Suprapubic skin (tissue), 4 donors: Measurements from ENCODE around the gene NR2C1. TPM values are rescaled to one million over a fixed set of nuclear protein-coding genes. Genes with fewer than 3 reads are reported as not detected.
"Not testable (repeated sequence)": the region's sequence is repeated elsewhere in the genome, so short reads cannot be mapped to it uniquely, and the experiment has no call there.

Experiments used
- DNase-seq, 2 donors: peaks; one replicate each; pipeline ENCODE4 v3.0.0-alpha.2; 2019; ENCODE audit warnings: low spot score in 2 of 2
- H3K27ac ChIP-seq: fragments of 200-600 bp; sonication (generic); one replicate; pipeline ENCODE4 v1.5.1; 2019
- H3K27me3 ChIP-seq: fragments of 200-600 bp; sonication (generic); one replicate; pipeline ENCODE4 v1.5.1; 2019
- H3K36me3 ChIP-seq: fragments of 200-600 bp; sonication (generic); one replicate; pipeline ENCODE4 v1.5.1; 2019
- H3K4me1 ChIP-seq: fragments of 200-600 bp; sonication (generic); one replicate; pipeline ENCODE4 v1.5.1; 2019
- H3K4me3 ChIP-seq: fragments of 200-600 bp; sonication (generic); one replicate; pipeline ENCODE4 v1.5.1; 2019; ENCODE audit warnings: mild to moderate bottlenecking
- H3K9me3 ChIP-seq: fragments of 200-600 bp; sonication (generic); one replicate; pipeline ENCODE4 v1.5.1; 2019
- CTCF ChIP-seq, 2 donors: fragments of 200-600 bp in 1 of 2; fragments of 450-650 bp in 1 of 2; sonication (generic) in 1 of 2; IDR thresholded peaks; one replicate each; pipeline ENCODE4 v1.5.1; 2016 to 2019; ENCODE audit warnings: antibody characterized with exemption in 2 of 2, mild to moderate bottlenecking in 1 of 2, moderate library complexity in 1 of 2
- EP300 ChIP-seq: sonication (generic); formaldehyde crosslinking; IDR thresholded peaks from one replicate; pipeline ENCODE4 v1.6.1; 2017; ENCODE audit warnings: antibody characterized with exemption
- POLR2A ChIP-seq, 2 donors: fragments of 450-650 bp; IDR thresholded peaks; one replicate each; pipeline ENCODE4 v1.6.1; 2017; ENCODE audit warnings: antibody characterized with exemption in 2 of 2, mild to moderate bottlenecking in 2 of 2, moderate library complexity in 2 of 2
- POLR2AphosphoS5 ChIP-seq, 3 donors: sonication (generic); formaldehyde crosslinking; IDR thresholded peaks; one replicate each; pipeline ENCODE4 v1.6.1; 2017; ENCODE audit warnings: antibody characterized with exemption in 3 of 3
- WGBS: methylation state at CpG from one replicate; pipeline ENCODE4 v1.1.5; 2018; 5-methylcytosine and 5-hydroxymethylcytosine counted together
- total RNA-seq, 4 donors: library from RNA; depleted of rRNA; stranded (reverse); fragments of >200 nt; gene quantifications; one replicate each; pipeline ENCODE4 v1.1.0, GENCODE V29; 2016

Gene NR2C1
- total RNA-seq, 4 donors from 2014 or later, result 24.1 to 81.1 (median 29.4) TPM

GRCh38 chr12:95104919-95105452 is 31.6 kb upstream of the NR2C1 start:
- H3K27ac ChIP-seq, result no peak overlapping the region
- DNase-seq, result no peak
- H3K27me3 ChIP-seq, result no peaks in the 10 kb centered on the region
- H3K9me3 ChIP-seq, result no peaks in the 10 kb centered on the region
- WGBS, result 95% methylated on average over 2 of the region's 2 CpGs
- TF ChIP-seq POLR2AphosphoS5 (IDR thresholded peaks at IDR 0.05) (no peak), EP300 (no peak), CTCF (IDR thresholded peaks at IDR 0.05) (no peak), POLR2A (IDR thresholded peaks at IDR 0.05) (no peak)
- peaks cover 49% of the 10 kb centered on the region for H3K36me3 ChIP-seq
- H3K4me3 ChIP-seq, result no peak overlapping the region
- H3K4me1 ChIP-seq, result no peaks in the 10 kb centered on the region

GRCh38 chr12:95102916-95103671 is 29.7 kb upstream of the NR2C1 start:
- WGBS, result 77% methylated on average over 8 of the region's 8 CpGs
- H3K9me3 ChIP-seq, result no peaks in the 10 kb centered on the region
- H3K4me3 ChIP-seq, result no peak overlapping the region
- H3K27me3 ChIP-seq, result no peaks in the 10 kb centered on the region
- H3K4me1 ChIP-seq, result no peaks in the 10 kb centered on the region
- peaks cover 42% of the 10 kb centered on the region for H3K36me3 ChIP-seq
- DNase-seq, result no peak
- no peak overlapping the region for H3K27ac ChIP-seq
- no peak for TF ChIP-seq CTCF (IDR thresholded peaks at IDR 0.05)
- no peak for TF ChIP-seq POLR2A (IDR thresholded peaks at IDR 0.05)
- no peak for TF ChIP-seq EP300
- TF ChIP-seq POLR2AphosphoS5 (IDR thresholded peaks at IDR 0.05), result no peak

- WGBS, result 94% methylated on average over 5 of the region's 5 CpGs
- H3K4me1 ChIP-seq, DNase-seq, H3K9me3 ChIP-seq, H3K4me3 ChIP-seq, H3K27me3 ChIP-seq, H3K27ac ChIP-seq: not testable (repeated sequence)
- peaks cover 39% of the 10 kb centered on the region for H3K36me3 ChIP-seq
Observed at GRCh38 chr12:95101957-95102356, 28.5 kb upstream of the NR2C1 start.

GRCh38 chr12:95100264-95101190 is 27.1 kb upstream of the NR2C1 start:
- no peaks in the 10 kb centered on the region for H3K4me1 ChIP-seq
- no peak for DNase-seq
- no peak overlapping the region for H3K4me3 ChIP-seq

More at GRCh38 chr12:95100264-95101190, 27.1 kb upstream of the NR2C1 start:
- Histone ChIP-seq H3K36me3 (peaks cover 33% of the 10 kb centered on the region), H3K27me3 (no peaks in the 10 kb centered on the region), H3K9me3 (no peaks in the 10 kb centered on the region), H3K27ac (no peak overlapping the region)
- WGBS, result 95% methylated on average over 11 of the region's 11 CpGs
- TF ChIP-seq POLR2AphosphoS5 (IDR thresholded peaks at IDR 0.05) (no peak), POLR2A (IDR thresholded peaks at IDR 0.05) (no peak), EP300 (no peak), CTCF (IDR thresholded peaks at IDR 0.05) (no peak)
